HEK293T (cell line): ENCODE results near the gene ENTPD8.

Source experiments
- BHLHE40 ChIP-seq: fragments of 450-650 bp; IDR thresholded peaks from 2 replicates; pipeline ENCODE4 v1.6.1; 2016; ENCODE audit warnings: mild to moderate bottlenecking, moderate library complexity, borderline replicate concordance
- ELF4 ChIP-seq: fragments of 450-650 bp; IDR thresholded peaks from 2 replicates; pipeline ENCODE4 v1.6.1; 2017; ENCODE audit warnings: antibody characterized with exemption
- NFRKB ChIP-seq: fragments of 450-650 bp; IDR thresholded peaks from 2 replicates; pipeline ENCODE4 v1.6.1; 2016; ENCODE audit warnings: mild to moderate bottlenecking, moderate library complexity
- ZNF384 ChIP-seq: fragments of 450-650 bp; IDR thresholded peaks from 2 replicates; pipeline ENCODE4 v1.6.1; 2016

GRCh38 chr9:137396227-137396626 lies 44.9 kb downstream of the ENTPD8 start:
- TF ChIP-seq BHLHE40 (no peak), ZNF384 (no peak), ELF4 (no peak), NFRKB (no peak)
